HCT116 (cell line): Measurements from ENCODE around the gene MRTFB. TPM values are rescaled to one million over a fixed set of nuclear protein-coding genes. Genes with fewer than 3 reads are reported as not detected.

Experiments
- ATAC-seq: fragments of 200-7000 bp; cut with Tn5 transposase; 2 replicates; pipeline ENCODE4 v1.9.1; 2020; ENCODE audit warnings: mild to moderate bottlenecking, moderate library complexity
- BruUV-seq: library from RNA; stranded (reverse); fragments of 400-500 nt; replicated peaks from 2 replicates; lab custom pipeline; 2021; lab: Mats Ljungman, UMichigan
- CTCF ChIA-PET: fragments of 300-600 bp; sonication (Branson Sonifier 250); formaldehyde crosslinking; loops from one replicate; lab custom pipeline; 2021; ENCODE audit warnings: antibody characterized with exemption; lab: Charles Lee
- POLR2A ChIA-PET: fragments of 300-600, 350-600 bp; sonication (Branson Sonifier 250); formaldehyde crosslinking; loops from one replicate; lab custom pipeline; 2021; ENCODE audit warnings: antibody characterized with exemption; lab: Charles Lee
- RAD21 ChIA-PET, 2 experiments: fragments of 300-600 bp; sonication (Branson Sonifier 250); formaldehyde crosslinking; loops; one replicate each; lab custom pipeline; 2023; ENCODE audit warnings: low total read pairs in 2 of 2; ENCODE audit not compliant: uncharacterized antibody in 2 of 2, unreplicated experiment in 2 of 2, low non-redundant PET in 1 of 2; lab: Charles Lee
- DNase-seq: peaks from one replicate; pipeline ENCODE4 v3.0.0-alpha.2; 2010; ENCODE audit warnings: low read depth, low spot score
- H2AFZ ChIP-seq: fragments of 200-600 bp; shearing (Covaris generic), sonication (generic); 2 replicates; pipeline ENCODE4 v1.6.1; 2017; ENCODE audit warnings: low read depth, mixed run types, mixed read lengths, antibody characterized with exemption, low read length; ENCODE audit not compliant: poor library complexity, severe bottlenecking
- H3K27ac ChIP-seq: 2 replicates; pipeline ENCODE4 v1.5.1; 2012; ENCODE audit warnings: low read depth, low read length
- H3K27me3 ChIP-seq: fragments of 200-600 bp; sonication (generic); 2 replicates; pipeline ENCODE4 v1.6.1; 2016; ENCODE audit warnings: mixed run types, low read length, mixed read lengths; ENCODE audit not compliant: insufficient read depth
- H3K36me3 ChIP-seq, 2 experiments: fragments of 200-500 bp in 1 of 2; fragments of 200-600 bp in 1 of 2; sonication (Bioruptor generic) in 1 of 2; sonication (generic) in 1 of 2; 2 replicates each; pipeline versions ENCODE4 v1.5.1 to v1.6.1; 2014 to 2016; ENCODE audit warnings: low read length in 2 of 2, inconsistent platforms in 1 of 2, mixed read lengths in 1 of 2, mixed run types in 1 of 2; ENCODE audit not compliant: insufficient read depth in 2 of 2, control insufficient read depth in 1 of 2
- H3K4me1 ChIP-seq, 2 experiments: fragments of 200-600 bp in 1 of 2; sonication (generic) in 1 of 2; 2 replicates each; pipeline versions ENCODE4 v1.5.1 to v1.6.1; 2012 to 2017; ENCODE audit warnings: low read length in 2 of 2, inconsistent platforms in 1 of 2, mild to moderate bottlenecking in 1 of 2, mixed read lengths in 1 of 2, mixed run types in 1 of 2, moderate library complexity in 1 of 2; ENCODE audit not compliant: insufficient read depth in 2 of 2, control insufficient read depth in 1 of 2
- H3K4me2 ChIP-seq: fragments of 200-600 bp; sonication (generic); 2 replicates; pipeline ENCODE4 v1.6.1; 2017; ENCODE audit warnings: mixed run types, low read length, mixed read lengths
- H3K4me3 ChIP-seq, 2 experiments: fragments of 200-600 bp in 1 of 2; sonication (generic) in 1 of 2; replicated peaks in 1 of 2; 2 replicates each; pipeline ENCODE4 v1.5.1; 2011 to 2016; ENCODE audit warnings: low read length in 2 of 2, control low read depth in 1 of 2, low read depth in 1 of 2, mild to moderate bottlenecking in 1 of 2, mixed read lengths in 1 of 2, mixed run types in 1 of 2
- H3K79me2 ChIP-seq: fragments of 200-600 bp; sonication (generic); 2 replicates; pipeline ENCODE4 v1.6.1; 2017; ENCODE audit warnings: mild to moderate bottlenecking, mixed run types, low read length, moderate library complexity, mixed read lengths; ENCODE audit not compliant: insufficient read depth
- H3K9ac ChIP-seq: fragments of 200-600 bp; sonication (generic); 2 replicates; pipeline ENCODE4 v1.6.1; 2016; ENCODE audit warnings: low read length, mixed read lengths
- H3K9me2 ChIP-seq: fragments of 200-600 bp; sonication (generic), shearing (Covaris generic); 2 replicates; pipeline ENCODE4 v1.6.1; 2017; ENCODE audit warnings: mixed run types, mild to moderate bottlenecking, moderate library complexity; ENCODE audit not compliant: insufficient read depth
- H3K9me3 ChIP-seq, 2 experiments: fragments of 200-500 bp in 1 of 2; fragments of 200-600 bp in 1 of 2; sonication (Bioruptor generic) in 1 of 2; sonication (generic) in 1 of 2; 2 replicates each; pipeline ENCODE4 v1.6.1; 2014 to 2017; ENCODE audit warnings: low read length in 2 of 2, mixed read lengths in 2 of 2, inconsistent platforms in 1 of 2, low read depth in 1 of 2, mild to moderate bottlenecking in 1 of 2, mixed run types in 1 of 2, moderate library complexity in 1 of 2; ENCODE audit not compliant: control insufficient read depth in 1 of 2, insufficient read depth in 1 of 2
- H4K20me1 ChIP-seq: fragments of 200-600 bp; sonication (generic), shearing (Covaris generic); 2 replicates; pipeline ENCODE4 v1.6.1; 2017; ENCODE audit warnings: mixed run types, mild to moderate bottlenecking, moderate library complexity; ENCODE audit not compliant: insufficient read depth
- EGR1 ChIP-seq: IDR thresholded peaks from 2 replicates; pipeline ENCODE4 v1.6.1; 2012; ENCODE audit warnings: low read depth
- EZH2phosphoT487 ChIP-seq: fragments of 200-600 bp; IDR thresholded peaks from 2 replicates; pipeline ENCODE4 v1.6.1; 2018; ENCODE audit warnings: antibody characterized with exemption, borderline replicate concordance
- JUND ChIP-seq: IDR thresholded peaks from 2 replicates; pipeline ENCODE4 v1.6.1; 2012
- POLR2A ChIP-seq: IDR thresholded peaks from 2 replicates; pipeline ENCODE4 v1.7.0; 2011; ENCODE audit warnings: borderline replicate concordance; ENCODE audit not compliant: insufficient read depth, insufficient read length; ENCODE audit errors: extremely low read depth
- RAD21 ChIP-seq: IDR thresholded peaks from 2 replicates; pipeline ENCODE4 v1.6.1; 2012; ENCODE audit warnings: low read depth, mild to moderate bottlenecking
- SIN3A ChIP-seq: IDR thresholded peaks from 2 replicates; pipeline ENCODE4 v1.6.1; 2012; ENCODE audit warnings: low read depth
- SRF ChIP-seq: IDR thresholded peaks from 2 replicates; pipeline ENCODE4 v1.6.1; 2012; ENCODE audit warnings: low read depth
- YY1 ChIP-seq: IDR thresholded peaks from 2 replicates; pipeline ENCODE4 v1.6.1; 2011; ENCODE audit warnings: low read length, low read depth, moderate library complexity, mild to moderate bottlenecking; ENCODE audit not compliant: insufficient replicate concordance; ENCODE audit errors: extremely low read depth
- ZFX ChIP-seq: fragments of 450-650 bp; IDR thresholded peaks from 2 replicates; pipeline ENCODE4 v1.6.1; 2017
- ZNF274 ChIP-seq: fragments of 200-500 bp; sonication (Bioruptor generic); IDR thresholded peaks from 2 replicates; pipeline ENCODE4 v1.6.1; 2014; ENCODE audit warnings: mild to moderate bottlenecking, low read depth, low read length, inconsistent platforms
- intact Hi-C: fragments of 100-400 bp; cut with micrococcal nuclease; formaldehyde crosslinking; loops from 2 replicates; pipeline ENCODE4 v1.10.0; 2022
- microRNA counts: library from miRNA; unstranded; fragments of <30 nt; microRNA quantifications from one replicate; lab custom pipeline; 2015
- microRNA-seq: library from miRNA; unstranded; fragments of <30 nt; microRNA quantifications from one replicate; pipeline ENCODE4, GENCODE V29; 2016; ENCODE audit warnings: borderline number of aligned reads
- total RNA-seq: library from RNA; stranded (reverse); gene quantifications from one replicate; pipeline ENCODE4 v1.2.1, GENCODE V29; 2021; ENCODE audit not compliant: unreplicated experiment
- TF ChIP-seq, protein P1 (sequence below), 3 experiments: fragments of 200-600 bp in 1 of 3; sonication (generic) in 1 of 3; IDR thresholded peaks in 2 of 3; conservative IDR thresholded peaks in 1 of 3; 2 replicates each; pipeline ENCODE4 v1.5.1; 2012 to 2017; ENCODE audit warnings: low read depth in 2 of 3, low read length in 2 of 3, antibody characterized with exemption in 1 of 3, borderline replicate concordance in 1 of 3, control low read depth in 1 of 3, mild to moderate bottlenecking in 1 of 3, mixed read lengths in 1 of 3, mixed run types in 1 of 3, moderate library complexity in 1 of 3; ENCODE audit not compliant: insufficient read depth in 1 of 3
- TF ChIP-seq, protein P2 (sequence below): IDR thresholded peaks from 2 replicates; pipeline ENCODE4 v1.6.1; 2012; ENCODE audit warnings: low read depth

MRTFB gene
- total RNA-seq, 1 experiment from 2014 or later: 39.0 TPM

DNA sequence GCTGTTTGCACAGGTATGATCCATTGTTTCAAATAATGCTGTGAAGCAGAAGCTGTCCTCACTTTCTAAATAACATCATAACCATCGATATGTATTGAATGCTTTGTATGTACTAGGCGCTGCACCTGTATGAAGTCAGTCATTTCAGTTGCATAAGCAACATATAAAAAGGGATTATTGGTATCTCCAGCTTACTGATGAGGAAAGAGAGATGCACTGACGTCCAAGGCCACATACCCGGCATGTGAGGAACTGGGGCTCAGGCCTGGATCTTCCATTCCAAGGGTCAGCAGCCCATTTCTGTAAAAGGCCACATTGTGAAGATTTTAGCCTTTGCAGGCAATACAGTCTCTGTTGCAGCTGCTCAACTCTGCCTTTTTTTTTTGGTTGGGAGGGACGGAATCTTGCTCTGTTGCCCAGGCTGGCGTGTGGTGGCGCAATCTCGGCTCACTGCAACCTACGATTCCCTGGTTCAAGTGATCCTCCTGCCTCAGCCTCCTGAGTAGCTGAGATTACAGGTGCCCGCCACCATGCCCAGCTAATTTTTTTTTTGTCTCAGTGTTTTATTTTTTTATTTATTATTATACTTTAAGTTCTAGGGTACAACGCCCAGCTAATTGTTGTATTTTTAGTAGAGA lies 244.7 kb downstream of the MRTFB start:
- Histone ChIP-seq H3K9me3 (no peaks in the 10 kb centered on the region), H3K27me3 (no peaks in the 10 kb centered on the region), H4K20me1 (no peaks in the 10 kb centered on the region), H3K27ac (no peak overlapping the region), H2AFZ (no peak overlapping the region), H3K4me1 (peaks cover 0 to 6% of the 10 kb centered on the region in 2 experiments; a peak in 3 of 4 replicates), H3K36me3 (peaks cover 0 to 3% of the 10 kb centered on the region in 2 experiments; a peak in 1 of 4 replicates), H3K79me2 (peaks cover 75% of the 10 kb centered on the region), H3K4me3 (no peak overlapping the region), H3K9ac (no peak overlapping the region), H3K9me2 (no peaks in the 10 kb centered on the region), H3K4me2 (no peak overlapping the region)
- ChIA-PET RAD21 (no interaction called here), POLR2A (no interaction called here), CTCF (no interaction called here)
- no peak for ATAC-seq
- BruUV-seq: no TSS peak
- intact Hi-C loops: no loop called here
- no peak for DNase-seq
- TF ChIP-seq SRF (no peak), SIN3A (no peak), EGR1 (no peak), POLR2A (no peak), EZH2phosphoT487 (no peak), YY1 (no peak), JUND (no peak), ZFX (no peak), ZNF274 (no peak), RAD21 (no peak)
- TF ChIP-seq, protein P1, sequence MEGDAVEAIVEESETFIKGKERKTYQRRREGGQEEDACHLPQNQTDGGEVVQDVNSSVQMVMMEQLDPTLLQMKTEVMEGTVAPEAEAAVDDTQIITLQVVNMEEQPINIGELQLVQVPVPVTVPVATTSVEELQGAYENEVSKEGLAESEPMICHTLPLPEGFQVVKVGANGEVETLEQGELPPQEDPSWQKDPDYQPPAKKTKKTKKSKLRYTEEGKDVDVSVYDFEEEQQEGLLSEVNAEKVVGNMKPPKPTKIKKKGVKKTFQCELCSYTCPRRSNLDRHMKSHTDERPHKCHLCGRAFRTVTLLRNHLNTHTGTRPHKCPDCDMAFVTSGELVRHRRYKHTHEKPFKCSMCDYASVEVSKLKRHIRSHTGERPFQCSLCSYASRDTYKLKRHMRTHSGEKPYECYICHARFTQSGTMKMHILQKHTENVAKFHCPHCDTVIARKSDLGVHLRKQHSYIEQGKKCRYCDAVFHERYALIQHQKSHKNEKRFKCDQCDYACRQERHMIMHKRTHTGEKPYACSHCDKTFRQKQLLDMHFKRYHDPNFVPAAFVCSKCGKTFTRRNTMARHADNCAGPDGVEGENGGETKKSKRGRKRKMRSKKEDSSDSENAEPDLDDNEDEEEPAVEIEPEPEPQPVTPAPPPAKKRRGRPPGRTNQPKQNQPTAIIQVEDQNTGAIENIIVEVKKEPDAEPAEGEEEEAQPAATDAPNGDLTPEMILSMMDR (IDR thresholded peaks at IDR 0.05 in 2 of 3, conservative IDR thresholded peaks at IDR 0.05 in 1 of 3; ENCODE audit: borderline replicate concordance in 1 of 3, insufficient read depth in 1 of 3, low read depth in 2 of 3, low read length in 2 of 3): no peak
- TF ChIP-seq, protein P2, sequence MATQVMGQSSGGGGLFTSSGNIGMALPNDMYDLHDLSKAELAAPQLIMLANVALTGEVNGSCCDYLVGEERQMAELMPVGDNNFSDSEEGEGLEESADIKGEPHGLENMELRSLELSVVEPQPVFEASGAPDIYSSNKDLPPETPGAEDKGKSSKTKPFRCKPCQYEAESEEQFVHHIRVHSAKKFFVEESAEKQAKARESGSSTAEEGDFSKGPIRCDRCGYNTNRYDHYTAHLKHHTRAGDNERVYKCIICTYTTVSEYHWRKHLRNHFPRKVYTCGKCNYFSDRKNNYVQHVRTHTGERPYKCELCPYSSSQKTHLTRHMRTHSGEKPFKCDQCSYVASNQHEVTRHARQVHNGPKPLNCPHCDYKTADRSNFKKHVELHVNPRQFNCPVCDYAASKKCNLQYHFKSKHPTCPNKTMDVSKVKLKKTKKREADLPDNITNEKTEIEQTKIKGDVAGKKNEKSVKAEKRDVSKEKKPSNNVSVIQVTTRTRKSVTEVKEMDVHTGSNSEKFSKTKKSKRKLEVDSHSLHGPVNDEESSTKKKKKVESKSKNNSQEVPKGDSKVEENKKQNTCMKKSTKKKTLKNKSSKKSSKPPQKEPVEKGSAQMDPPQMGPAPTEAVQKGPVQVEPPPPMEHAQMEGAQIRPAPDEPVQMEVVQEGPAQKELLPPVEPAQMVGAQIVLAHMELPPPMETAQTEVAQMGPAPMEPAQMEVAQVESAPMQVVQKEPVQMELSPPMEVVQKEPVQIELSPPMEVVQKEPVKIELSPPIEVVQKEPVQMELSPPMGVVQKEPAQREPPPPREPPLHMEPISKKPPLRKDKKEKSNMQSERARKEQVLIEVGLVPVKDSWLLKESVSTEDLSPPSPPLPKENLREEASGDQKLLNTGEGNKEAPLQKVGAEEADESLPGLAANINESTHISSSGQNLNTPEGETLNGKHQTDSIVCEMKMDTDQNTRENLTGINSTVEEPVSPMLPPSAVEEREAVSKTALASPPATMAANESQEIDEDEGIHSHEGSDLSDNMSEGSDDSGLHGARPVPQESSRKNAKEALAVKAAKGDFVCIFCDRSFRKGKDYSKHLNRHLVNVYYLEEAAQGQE: no peak

MicroRNA genes within 50 kb of the gene (microRNA counts, 767-probe panel; counts per million panel counts)
- microRNA hsa-miR-193b-3p (lab: Ali Mortazavi, UCI) (not detected), microRNA hsa-miR-365a-3p (lab: Ali Mortazavi, UCI) (not detected)

Small RNAs within 50 kb of the gene (microRNA-seq; reads per million reads assigned to microRNA genes)
- gene MIR193B (76.1 reads per million, percentile 60 among the genes with 10 or more reads in this experiment), gene MIR365A (11.3 reads per million, percentile 32 among the genes with 10 or more reads in this experiment)

Other genes with a start within 250 kb of the MRTFB start
- gene ERCC4, start 151.2 kb upstream of the MRTFB start, total RNA-seq: 10.4 TPM